Left hindlimb (tissue), 1 donor: ENCODE measurements around the gene FYB1.
"Not testable (repeated sequence)": the region's sequence is repeated elsewhere in the genome, so short reads cannot be mapped to it uniquely, and the experiment has no call there.

ENCODE experiments used
- DNase-seq: peaks from one replicate; pipeline ENCODE4 v3.0.0-alpha.2; 2018

The FYB1 gene

DNA sequence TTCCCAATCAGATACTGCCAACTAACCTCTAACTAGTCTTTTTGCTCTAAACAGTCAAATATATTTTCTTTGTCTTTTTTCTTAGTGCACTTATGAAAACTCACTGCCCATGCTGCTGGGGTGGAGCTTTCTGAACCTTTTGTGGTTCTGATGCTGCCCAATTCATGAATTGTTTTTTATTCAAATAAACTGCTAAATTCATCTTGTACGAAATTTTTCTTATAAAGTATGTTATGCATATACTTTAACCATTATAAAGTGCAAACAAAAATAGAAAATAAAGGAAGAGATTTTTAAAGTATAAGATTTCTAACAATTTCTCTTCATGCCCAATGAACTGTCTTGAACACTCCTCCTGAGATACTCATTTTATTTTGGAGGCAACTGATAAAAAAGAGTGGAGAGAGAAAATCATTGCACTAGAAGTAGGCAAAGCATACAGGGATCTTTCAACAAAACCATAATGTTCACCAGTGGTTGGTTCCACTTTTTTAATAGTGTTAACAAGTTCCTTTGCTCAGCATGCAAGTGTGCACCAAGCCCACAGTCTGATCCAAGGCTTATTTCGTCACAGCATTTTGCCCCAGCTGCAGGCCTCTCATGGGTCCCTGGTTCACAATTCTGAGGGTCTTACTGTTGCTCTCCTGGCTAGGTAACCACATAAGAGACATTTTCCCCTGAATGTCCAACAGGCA, 6.2 kb upstream of the FYB1 start:
- no peak for DNase-seq

GRCh38 chr5:39224196-39224761, 4.9 kb upstream of the FYB1 start:
- peak; percentile 45 for DNase-seq

GRCh38 chr5:39223565-39224156, 4.3 kb upstream of the FYB1 start:
- DNase-seq: no peak

GRCh38 chr5:39221671-39222070, 2.3 kb upstream of the FYB1 start:
- DNase-seq: not testable (repeated sequence)

- DNase-seq: no peak
These were observed 1.1 kb upstream of the FYB1 start for GRCh38 chr5:39220280-39221030.

GRCh38 chr5:39218482-39219402, 621 bp downstream of the FYB1 start:
- peak; percentile 55 for DNase-seq

DNA sequence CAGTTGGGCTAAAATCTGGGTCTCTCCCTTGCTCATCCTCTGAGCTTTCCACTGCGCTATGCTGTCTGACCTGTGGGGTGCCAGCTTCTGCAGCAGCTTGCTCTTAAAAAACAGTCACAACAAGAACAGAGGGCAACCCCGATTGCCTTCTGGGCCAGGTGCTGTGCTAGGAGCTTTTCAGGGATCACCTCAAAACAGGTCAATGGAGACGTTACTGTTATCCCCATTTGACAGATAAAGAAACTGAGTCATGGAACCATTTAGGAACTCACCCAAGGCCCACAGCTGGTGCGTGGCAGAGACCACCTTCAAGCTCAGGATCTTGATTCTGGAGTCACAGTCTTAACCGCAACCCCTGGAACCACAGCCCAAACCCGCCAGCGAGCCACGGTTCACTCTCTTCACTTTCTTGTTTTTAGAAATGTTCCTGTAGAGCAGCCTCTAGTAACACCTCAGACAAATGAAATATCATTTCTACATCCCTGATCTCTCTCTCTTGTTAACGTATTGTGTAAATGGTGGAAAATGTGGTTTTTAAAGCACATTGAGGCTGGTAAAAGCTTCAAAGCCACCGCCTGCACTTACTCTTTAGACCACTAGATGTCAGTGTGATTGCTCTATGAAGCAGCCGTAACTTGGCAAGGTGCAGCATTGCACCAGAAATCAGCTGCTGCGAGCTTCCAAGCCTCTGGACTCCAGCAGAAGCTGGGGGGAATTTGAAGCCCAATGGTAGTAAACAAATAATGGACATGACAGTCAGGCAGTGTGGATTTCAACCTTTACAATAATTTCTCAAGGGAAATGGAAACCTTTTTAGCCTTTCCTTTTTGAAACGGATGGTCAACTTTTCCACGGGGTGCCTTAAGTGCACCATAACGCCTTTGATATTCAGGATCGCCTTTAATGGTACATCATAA, 1.7 kb downstream of the FYB1 start:
- DNase-seq: peak; percentile 74

GRCh38 chr5:39216631-39217030, 2.7 kb downstream of the FYB1 start:
- no peak for DNase-seq

DNA sequence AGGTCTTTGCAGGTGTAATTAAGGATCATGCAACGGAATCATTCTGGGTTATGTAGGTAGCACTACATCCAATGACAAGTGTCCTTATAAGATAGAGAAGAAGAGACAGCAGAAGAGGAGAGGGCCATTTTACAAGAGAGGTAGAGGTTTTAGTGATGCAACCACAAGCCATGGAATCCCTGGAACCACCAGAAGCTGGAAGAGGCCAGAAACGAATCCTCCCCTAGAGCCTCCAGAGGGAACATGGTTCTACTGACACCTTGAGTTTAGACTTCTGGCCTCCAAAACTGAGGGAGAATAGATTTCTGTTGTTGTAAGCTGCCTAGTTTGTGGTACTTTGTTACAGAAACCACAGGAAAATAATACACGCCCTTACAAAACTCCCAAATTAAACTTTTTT, 3.5 kb downstream of the FYB1 start:
- DNase-seq: no peak

DNA sequence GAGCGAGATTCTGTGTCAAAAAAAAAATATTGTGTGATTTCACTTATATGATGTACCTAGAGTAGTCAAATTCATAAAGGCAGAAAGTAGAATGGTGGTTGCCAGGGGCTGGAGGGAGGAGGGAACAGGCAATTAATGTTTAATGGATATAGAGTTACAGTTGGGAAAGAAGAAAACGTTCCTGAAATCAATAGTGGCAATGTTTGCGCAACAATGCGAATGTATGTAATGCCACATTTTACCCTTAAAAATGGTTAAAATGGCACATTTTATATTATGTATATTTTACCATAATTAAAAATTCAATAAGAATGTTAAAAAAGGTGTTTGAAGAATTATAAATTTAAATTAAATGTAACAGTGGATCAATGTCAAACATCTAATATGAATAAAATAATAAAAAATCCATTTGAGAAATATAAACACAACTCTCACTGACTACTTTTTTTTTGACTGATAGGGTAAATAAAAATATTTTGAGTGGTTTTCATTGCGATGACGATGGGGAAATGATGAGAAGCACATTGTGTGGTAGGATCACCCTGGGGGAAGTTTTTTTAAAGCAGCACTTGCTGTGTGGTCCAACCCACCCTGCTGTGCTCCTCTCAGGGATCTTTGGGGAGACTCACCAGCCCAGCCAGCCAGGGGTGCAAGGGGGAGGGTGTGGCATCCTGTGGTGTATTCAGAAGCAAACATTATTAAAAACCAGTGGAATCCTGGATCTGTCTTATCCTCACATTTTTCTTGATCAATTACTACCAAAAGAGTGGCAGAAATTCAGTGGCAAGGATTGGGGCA, 4.3 kb downstream of the FYB1 start:
- no peak for DNase-seq

GRCh38 chr5:39213447-39214207, 5.7 kb downstream of the FYB1 start:
- no peak for DNase-seq

GRCh38 chr5:39211773-39212172, 7.6 kb downstream of the FYB1 start:
- no peak for DNase-seq

DNA sequence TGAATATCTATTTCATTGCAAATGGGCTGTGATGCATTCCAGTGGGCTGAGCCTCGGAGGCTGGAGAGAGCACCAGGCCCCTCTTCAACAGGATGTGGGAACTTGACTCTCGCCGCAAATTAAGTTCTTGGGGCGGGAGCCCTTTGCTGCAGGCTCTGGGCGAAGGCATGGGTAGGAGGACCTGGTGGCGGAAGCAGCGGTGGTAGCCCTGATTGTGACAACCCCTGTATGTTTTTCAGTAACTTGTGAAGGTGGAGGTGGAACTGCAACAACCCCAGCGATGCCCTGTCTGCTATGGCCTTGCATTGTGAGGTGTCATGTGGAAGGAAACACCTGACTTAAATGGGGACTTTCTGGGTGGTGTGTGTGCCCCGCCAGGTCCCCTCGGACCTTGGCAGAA, 9.4 kb downstream of the FYB1 start:
- no peak for DNase-seq

GRCh38 chr5:39208471-39208870, 10.9 kb downstream of the FYB1 start:
- DNase-seq: no peak

DNA sequence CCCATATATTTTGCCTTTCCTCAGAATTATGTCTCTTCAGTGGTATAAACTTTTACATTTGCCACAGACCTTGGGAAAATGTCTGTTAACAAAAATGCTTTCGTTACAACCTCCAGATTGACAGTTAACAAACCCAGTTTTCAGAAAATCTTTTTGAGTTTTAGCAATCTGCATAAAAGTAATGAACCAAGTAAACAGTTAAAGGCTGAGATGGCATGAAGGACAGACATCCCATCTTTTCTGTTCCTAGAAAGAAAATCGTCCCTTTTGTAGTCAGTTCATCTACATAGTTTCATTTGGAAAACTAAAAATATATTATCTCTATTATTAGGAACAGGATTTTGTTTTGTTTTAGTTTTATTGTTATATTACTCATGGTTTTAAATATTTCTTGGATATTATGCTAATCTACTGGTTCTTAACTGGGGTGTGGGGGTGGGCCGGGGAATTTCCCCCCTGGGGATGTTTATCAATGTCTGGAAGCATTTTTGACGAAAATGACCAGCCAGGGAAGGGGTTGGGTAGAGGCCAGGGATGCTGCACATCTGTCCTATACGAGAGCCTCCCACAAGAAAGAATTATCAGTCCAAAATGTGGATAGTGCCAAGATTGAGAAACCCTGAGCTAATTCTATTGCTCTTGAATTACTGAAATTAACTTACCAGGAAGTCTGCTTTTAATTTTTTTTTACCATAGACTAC, 11.9 kb downstream of the FYB1 start:
- DNase-seq: no peak

GRCh38 chr5:39206630-39207321, 12.6 kb downstream of the FYB1 start:
- no peak for DNase-seq

- DNase-seq: no peak
These were observed 13.8 kb downstream of the FYB1 start for GRCh38 chr5:39205550-39205949.

DNA sequence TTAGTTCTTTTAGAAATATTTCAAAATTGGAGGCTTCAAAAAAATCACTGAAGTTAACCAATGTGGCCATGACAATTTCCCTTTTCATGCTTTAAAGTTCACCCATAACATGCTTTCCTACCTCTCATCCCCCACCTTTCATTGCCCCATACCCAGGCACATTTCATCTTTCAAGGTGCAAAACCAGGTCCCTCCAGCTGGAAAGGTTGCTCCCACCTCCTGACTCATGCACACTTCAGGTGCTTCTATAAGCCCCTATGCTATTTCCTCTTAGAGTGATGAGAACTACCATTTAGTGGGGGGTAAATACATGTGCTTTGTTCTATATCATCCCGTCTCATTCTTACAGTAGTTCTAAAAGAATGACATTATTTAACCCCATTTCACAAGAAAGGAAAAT, 15.4 kb downstream of the FYB1 start:
- DNase-seq: no peak
